Gastroesophageal sphincter (tissue), 3 donors: ENCODE results near the gene CDH23.

Source experiments
- POLR2A ChIP-seq, 2 donors: fragments of 450-650 bp; IDR thresholded peaks; one replicate each; pipeline ENCODE4 v1.6.1; 2017; ENCODE audit warnings: antibody characterized with exemption in 2 of 2, mild to moderate bottlenecking in 2 of 2, moderate library complexity in 1 of 2
- POLR2AphosphoS5 ChIP-seq: sonication (generic); formaldehyde crosslinking; IDR thresholded peaks from one replicate; pipeline ENCODE4 v1.6.1; 2017; ENCODE audit warnings: antibody characterized with exemption
- TF ChIP-seq, protein P1 (sequence below), 4 experiments: fragments of 200-600 bp in 2 of 4; fragments of 450-650 bp in 2 of 4; sonication (generic) in 1 of 4; IDR thresholded peaks; one replicate each; pipeline ENCODE4 v1.5.1; 2017 to 2019; ENCODE audit warnings: antibody characterized with exemption in 4 of 4, mild to moderate bottlenecking in 2 of 4, moderate library complexity in 2 of 4

DNA sequence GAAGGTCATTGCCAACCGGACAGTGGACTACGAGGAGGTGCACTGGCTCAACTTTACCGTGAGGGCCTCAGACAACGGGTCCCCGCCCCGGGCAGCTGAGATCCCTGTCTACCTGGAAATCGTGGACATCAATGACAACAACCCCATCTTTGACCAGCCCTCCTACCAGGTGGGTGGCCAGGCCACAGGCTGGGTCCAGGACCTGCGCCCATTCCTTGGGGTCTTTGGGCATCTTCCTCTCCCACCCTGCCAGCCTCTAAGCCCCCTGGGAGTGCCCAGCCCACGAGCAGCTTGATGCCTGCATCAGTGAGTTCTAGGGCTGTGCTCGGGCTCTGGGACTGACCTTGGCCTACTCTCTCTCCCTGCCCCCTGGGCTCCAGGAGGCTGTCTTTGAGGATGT lies 402.4 kb downstream of the CDH23 start:
- TF ChIP-seq, protein P1, sequence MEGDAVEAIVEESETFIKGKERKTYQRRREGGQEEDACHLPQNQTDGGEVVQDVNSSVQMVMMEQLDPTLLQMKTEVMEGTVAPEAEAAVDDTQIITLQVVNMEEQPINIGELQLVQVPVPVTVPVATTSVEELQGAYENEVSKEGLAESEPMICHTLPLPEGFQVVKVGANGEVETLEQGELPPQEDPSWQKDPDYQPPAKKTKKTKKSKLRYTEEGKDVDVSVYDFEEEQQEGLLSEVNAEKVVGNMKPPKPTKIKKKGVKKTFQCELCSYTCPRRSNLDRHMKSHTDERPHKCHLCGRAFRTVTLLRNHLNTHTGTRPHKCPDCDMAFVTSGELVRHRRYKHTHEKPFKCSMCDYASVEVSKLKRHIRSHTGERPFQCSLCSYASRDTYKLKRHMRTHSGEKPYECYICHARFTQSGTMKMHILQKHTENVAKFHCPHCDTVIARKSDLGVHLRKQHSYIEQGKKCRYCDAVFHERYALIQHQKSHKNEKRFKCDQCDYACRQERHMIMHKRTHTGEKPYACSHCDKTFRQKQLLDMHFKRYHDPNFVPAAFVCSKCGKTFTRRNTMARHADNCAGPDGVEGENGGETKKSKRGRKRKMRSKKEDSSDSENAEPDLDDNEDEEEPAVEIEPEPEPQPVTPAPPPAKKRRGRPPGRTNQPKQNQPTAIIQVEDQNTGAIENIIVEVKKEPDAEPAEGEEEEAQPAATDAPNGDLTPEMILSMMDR (IDR thresholded peaks at IDR 0.05), result no peak
- TF ChIP-seq POLR2A (IDR thresholded peaks at IDR 0.05) (no peak), POLR2AphosphoS5 (no peak)
